Stimulated activated CD4-positive, alpha-beta T cell treated with anti-CD3 and anti-CD28 coated beads, Interleukin-2, amount 100 ng/mL, for 24 hours (primary cell): Measurements from ENCODE around the gene PHF10.

Experiments
- DNase-seq, 2 donors: peaks; one replicate each; pipeline ENCODE4 v3.0.0-alpha.2; 2020

Gene PHF10

DNA sequence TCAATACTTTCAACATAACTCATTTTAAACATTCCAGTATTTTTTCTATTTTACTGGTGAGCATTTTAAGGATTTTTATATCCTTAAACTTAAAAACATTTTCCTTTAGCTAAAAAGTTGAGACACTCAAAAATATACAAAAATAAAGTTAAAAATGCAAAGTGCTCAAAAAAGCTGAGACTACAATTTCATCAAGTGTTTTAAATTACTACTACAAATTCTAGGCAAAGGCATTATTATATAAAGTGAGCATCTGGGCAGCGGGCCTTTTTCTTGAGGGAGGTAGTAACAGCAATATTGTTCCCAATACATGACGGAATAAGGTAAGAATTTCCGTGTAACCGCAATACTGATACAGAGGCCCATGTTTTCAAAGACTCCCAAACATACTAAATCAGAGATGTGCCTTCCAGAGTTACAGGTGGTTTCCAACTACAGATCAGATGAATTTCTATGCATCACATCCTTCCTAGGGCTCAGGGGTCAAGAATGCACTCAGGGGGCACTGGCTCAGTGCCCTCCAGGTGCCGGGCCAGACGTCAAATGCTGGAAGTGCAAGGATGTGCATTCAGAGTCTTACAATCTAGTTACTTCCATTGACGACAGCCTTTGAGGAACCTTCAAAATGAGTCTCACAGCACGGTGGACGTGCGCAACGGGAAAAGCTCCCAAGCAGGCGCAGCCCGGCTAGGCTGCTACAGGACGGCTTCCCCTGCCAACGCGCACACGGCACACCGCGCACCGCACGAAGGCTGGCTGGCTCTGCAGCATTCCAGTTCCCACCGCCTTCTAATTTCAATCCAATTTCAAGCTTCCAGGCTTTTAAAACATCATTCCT is 1.7 kb downstream of the PHF10 start:
- peak; percentile 43 to 47 for DNase-seq

DNA sequence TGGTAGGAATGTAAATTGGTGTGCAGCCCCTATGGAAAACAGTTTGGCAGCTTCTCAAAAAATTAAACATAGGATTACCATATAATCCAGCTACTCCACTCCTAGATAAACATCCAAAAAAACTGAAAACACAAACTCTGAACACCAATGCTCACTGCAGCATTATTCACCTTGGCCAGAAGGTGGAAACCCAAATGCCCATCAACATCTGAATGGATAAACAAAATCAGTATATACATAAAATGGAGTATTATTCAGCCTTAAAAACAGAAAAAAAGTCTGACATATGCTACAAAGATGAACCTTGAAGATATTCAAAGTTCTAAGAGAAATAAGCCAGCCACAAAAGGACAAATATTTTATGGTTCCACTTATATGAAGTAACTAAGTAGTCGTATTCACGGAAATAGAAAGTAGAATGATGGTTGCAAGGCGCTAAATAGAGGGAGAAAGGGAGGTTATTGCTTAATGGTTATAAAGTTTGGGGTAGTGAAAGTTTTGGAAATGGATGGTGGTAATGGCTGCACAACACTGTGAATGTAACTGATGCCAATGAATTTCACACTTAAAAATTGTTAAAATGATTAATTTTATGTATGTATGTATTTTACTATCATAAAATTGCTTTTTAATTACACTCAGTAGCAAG is 4.0 kb downstream of the PHF10 start:
- DNase-seq = no peak

DNA sequence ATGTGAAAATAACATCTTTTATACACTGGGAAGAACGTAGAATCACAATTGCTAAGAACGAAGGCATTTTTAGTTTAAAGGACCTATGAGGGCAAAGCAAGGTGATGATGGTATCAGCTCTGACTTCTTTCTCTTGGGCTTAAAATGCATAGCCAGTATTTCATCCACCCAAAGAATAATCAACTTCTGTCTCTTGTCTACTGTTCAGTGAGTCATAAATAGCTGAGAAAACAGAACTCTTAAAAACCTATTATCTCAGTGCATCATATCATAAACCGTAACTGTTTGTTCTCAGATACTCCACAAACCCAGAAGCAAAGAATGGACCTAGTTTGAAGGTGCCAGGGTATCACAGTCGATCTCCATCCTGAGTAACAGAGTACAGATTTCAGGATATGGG is 5.2 kb downstream of the PHF10 start:
- DNase-seq = no peak

DNA sequence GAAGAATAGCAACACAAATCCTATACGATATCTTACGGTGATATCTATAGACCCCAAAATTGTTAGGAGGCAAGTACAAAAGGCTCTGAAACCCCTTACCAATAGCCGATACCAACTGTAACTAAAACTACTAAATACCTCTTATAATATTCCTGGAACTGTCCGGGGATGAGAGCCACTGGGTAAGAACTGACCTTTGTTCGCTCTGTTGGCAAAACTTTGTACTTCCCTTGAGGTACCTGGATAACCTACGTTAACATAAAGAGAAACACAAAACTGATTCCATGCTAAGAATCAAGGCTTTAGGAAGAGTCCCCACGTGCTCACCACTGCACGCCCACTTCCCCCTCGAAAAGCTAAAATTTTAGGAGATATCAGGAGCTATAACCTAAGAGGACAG is 9.7 kb downstream of the PHF10 start:
- no peak for DNase-seq

DNA sequence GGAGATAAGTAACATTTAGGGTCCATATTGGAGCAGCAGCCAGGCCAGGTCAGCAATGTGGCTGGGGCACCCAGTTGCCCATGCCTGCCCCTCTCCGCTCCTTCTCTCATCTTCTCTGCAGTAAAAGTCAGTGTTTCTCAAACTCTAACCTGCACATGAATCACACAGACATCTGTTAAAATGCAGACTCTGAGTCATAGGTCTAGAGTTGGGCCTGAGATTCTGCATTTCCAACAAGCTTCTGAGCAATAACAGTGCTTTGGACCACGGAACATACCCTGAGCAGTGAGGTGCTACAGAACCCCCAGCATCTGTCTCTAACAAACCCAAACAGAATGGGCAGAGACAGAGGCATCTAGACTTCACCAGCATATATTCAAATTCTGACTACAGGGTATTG is 10.1 kb downstream of the PHF10 start:
- DNase-seq = no peak

DNA sequence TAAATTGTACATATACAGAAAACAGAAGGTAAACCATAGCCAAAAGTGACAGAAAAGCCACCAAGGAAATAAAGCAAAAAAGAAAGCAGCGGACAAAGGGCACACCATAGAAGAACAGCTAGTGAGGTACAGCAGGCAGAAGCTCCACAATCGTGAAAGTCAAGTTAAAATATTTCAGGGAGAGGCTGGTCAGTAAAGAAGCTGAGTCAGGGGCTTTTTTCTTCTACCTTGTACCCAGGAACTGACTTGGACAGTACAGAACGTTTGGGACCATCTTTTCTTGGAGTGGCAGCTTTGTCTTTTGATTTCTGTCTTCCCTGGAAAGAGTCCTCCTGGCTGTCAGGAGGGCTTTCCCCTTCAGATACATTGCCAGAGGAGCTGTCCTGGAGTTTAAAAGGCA is 14.3 kb downstream of the PHF10 start:
- DNase-seq = no peak

DNA sequence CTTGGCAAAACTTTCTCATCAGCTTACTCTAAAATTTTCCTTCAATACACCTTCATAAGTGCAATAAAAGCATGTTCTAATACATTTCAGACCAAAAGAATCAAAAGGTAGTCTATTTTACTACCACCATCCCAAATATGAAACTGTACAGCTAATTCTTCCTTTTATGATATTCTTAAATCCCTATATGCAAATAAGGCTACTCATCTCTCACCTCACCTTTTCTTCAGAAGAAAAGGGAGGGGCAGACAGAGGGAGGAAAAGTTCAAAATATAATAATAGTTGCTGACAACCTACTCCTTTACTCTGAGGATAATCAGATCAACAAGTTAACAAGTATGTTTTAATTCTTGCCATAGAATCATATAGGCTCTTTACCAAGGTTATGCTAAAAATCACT is 15.0 kb downstream of the PHF10 start:
- DNase-seq = no peak

DNA sequence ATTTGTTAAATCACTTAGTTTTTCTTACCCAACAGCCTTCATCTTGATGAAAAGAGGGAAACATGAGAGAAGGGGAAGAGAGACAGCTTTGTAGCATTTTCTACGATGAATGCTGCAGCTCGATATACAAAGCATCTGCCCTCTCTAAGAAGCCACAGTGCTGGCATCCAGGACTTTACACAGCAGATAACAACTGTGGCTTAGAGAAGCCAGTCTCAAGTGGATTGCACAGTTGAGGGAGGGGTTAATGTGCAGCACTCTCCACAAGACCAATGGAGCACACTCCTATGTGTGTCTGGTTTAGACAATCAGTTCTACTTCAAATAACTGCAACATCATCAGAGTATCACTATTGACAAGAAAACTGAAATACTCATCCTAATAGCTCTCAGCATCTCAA is 16.5 kb downstream of the PHF10 start:
- no peak for DNase-seq

DNA sequence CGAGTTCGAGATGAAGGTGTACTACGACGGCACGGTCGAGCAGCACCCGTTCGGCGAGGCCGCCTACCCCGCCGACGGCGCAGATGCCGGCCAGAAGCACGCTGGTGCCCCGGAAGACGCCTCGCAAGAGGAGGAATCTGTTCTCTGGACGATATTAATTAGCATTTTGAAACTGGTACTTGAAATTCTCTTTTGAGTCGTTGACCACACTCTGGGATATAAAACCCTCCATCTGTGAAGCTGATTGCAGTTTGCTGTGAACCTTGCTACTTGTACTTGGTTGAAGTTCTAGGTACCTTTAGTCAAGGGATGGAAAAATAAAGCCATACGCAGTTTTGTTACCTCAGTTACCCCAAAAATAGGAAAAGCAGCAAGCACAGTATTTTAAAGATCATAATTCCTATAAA is 21.5 kb downstream of the PHF10 start:
- peak in 1 of 2 donors; percentile 46 for DNase-seq

DNA sequence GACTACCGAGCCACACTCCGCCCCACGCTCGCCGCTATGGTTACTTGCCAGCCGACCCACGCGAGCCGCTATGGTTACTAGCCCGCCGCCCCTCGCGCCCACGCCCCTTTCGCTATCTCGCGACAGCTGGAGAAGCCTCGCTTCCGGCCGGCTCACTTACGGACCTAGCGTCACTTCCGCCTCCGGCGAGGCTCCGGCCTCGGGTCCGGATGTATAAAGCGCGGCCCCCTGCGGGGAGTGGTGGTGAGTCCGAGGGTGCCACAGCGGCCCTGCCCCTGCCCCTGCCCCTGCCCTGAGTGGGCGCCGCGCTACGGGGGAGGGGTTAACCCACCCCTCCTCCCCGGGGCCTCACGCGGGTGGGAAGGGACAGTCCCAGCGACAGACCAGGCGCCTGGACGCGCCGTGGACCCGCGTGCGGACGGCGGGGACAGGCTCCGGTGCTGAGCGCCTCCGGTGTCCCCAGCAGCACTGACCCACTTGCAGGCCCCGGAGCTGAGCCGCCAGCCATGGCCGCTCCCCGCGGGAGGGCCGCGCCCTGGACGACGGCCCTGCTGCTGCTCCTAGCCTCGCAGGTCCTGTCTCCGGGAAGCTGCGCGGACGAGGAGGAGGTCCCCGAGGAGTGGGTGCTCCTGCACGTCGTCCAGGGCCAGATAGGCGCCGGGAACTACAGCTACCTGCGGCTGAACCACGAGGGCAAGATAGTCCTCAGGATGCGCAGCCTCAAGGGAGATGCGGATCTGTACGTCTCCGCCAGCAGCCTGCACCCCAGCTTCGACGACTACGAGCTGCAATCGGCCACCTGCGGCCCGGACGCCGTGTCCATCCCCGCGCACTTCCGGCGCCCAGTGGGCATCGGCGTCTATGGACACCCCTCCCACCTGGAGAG is 22.1 kb downstream of the PHF10 start, which contains the start of the genes C6orf120 and WDR27:
C6orf120 (plus strand) TSS at position 173 of the 886 bp plus-strand sequence; CDS start at position 507, 334 bp downstream.
WDR27 (minus strand) TSS at position 76 of the 886 bp plus-strand sequence. CDS start 13,024 bp downstream, outside the sequence.
- DNase-seq = peak; percentile 98 to 99

DNA sequence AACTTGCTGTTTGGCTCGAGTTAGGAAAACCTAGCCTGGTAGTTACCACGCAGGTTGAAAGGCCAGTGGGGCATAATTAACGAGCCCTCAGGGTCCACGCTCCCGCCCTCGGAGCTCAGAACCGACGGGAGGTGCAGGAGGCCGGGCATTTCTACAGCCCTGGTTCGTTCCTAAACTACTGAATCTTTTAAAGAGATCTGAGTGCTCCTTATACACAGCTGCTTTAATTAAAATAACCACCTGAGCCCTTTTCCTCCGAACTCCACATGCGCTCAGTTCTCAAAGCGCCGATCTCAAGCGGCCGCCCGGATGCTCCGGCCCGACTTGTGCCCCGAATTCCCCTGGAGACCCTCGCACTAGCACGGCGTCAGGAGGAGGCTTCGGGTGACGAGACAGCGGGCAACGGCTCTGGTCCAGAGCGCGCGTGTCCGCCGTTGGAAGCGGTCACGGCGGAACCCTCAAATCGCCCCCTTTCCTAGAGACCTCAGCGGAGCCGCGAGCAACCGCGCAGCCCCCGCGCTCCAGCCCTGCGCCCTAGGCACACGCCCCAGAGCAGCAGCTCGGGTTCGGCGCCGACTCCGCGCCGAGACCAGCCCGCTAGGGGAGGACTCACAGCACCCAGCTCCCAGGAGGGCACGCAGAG is 22.9 kb downstream of the PHF10 start:
- DNase-seq = no peak

DNA sequence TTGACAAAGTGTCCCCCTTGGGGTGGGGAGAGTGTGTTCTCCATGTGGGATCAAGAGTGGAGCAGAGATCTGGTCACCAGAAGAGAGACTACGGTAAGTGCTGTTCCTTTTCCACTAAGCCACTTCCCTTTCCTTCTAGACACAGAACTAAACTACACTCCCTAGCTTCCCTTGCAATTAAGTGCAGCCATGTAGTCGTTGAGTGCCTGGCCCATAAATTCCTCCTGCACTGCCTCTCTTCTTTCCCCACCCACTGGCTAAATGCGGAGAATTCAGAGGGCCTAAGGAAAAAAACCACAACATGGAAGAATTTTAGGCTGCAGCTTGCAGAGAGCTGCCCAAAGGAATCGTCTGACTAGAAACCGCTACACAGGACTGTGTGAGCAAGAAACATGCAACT is 24.0 kb downstream of the PHF10 start:
- no peak for DNase-seq

DNA sequence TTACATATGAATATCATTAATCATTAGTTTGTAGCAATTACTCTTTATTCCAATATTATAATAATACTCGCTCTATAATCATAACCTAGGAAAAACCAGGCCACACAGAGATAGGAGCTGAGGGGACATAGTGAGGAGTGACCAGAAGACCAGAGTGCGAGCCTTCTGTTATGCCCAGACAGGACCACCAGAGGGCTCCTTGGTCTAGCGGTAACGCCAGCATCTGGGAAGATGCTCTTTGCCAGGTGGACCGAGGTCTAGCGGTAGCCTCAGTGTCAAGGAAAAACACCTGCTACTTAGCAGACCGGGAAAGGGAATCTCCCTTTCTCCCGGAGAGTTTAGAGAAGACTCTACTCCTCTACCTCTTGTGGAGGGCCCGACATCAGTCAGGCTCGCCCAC is 27.2 kb downstream of the PHF10 start:
- DNase-seq = peak; percentile 30 to 34

DNA sequence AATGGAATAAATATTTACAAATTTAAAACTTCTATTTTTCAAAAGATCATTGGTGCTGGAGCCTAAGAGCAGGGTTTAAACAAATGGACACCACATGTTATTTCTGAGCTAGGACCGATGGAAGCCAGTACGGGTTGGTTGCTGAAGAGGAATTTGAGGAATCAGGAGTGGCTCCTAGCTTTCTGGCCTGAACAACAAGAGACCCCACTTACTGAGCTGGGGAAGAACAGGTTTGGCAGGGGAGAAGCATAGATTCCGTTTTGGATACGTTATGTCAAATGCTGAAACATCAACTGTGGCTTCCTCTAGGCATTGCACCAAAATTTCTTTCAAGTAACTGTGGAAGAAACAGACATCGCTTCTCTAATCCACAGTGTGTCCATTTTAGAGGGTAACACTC is 29.2 kb downstream of the PHF10 start:
- DNase-seq = no peak

DNA sequence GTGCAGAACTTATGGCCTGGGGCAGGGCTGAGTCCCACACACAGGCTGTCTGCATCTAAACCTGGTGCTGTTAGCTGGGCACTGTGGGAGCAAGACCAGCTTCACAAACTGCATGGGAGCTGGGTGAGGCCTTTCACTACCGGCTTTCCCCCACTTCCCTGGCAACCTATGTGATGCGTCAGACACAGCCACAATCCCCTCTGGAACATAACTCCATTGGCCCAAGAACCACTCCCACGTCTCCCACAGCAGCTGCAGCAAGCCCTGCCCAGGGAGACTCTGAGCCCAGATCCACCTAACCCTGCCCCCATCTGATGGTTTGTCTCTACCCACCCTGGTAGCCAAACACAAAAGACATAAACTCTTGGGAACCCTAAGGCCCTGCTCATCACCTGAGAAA is 31.8 kb downstream of the PHF10 start:
- DNase-seq = no peak

DNA sequence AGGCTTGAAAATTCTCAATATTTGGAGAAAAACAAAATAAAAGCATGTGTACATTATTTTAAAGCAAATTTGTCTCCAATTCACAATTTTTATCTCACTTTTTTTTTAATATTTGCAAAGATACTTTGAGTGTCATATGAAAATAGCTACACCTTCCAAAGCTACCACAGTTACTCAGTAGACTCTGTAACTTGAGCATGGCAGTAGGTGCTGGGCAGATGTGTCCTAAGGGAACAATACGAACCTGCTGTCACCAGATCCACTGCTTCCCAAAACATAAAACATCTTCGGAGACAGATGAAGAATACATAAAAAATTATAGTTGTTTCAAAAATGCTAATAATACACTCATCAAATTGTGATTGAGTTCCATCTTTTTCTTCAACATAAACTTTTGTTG is 33.0 kb downstream of the PHF10 start:
- DNase-seq = no peak

DNA sequence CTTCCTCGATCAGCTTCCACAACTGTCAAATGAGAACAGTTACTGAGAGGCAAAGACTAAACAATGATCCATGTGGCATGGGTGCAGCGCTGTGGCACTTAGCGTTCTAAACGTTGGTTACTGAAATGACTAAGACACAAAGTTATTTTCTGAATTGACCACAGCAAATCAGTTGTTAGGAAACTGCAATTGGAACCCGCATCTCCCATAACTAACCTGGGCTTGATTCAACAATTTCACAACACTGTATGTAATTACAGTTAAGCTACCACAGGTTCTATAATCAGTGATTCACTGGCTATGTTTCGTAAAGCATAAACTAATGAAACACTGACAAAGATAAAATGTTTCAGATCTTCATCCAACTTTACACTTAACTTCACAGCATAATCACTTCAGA is 35.0 kb downstream of the PHF10 start:
- DNase-seq = no peak

DNA sequence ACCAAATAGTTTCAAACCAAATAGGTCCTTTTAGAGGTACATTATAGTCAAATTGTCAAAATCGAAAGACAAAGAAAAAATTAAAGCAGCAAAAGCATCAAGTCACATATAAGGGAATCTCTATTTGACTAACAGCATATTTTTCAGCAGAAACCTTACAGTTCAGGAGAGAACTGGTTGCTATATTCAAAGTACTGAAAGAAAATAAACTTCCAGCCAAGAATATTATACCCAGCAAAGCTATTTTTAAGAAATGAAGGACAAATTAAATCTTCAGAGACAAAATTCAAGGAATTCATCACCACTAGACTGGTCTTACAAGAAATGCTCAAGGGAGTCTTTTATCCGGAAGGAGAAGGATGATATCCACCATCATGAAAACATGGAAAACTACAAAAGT is 38.4 kb downstream of the PHF10 start:
- no peak for DNase-seq

DNA sequence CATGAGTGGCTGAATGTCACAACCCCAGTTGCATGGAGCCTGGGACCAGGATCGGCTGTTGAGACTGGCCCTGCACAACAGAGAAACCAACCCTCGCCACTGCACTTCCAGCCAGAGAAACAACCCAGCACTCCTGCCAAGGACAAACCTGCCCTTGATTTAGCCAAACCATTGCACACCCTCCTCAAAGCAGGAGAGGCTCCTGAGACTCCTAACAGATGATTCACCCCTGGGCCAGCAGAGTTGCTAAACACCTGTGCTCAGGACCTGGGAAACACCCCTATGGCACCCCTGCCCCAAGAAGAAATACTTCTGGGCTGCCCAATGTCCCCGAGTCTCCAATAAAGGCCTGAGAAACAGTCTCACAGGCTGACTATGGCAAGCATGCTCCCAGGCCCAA is 40.2 kb downstream of the PHF10 start:
- no peak for DNase-seq

DNA sequence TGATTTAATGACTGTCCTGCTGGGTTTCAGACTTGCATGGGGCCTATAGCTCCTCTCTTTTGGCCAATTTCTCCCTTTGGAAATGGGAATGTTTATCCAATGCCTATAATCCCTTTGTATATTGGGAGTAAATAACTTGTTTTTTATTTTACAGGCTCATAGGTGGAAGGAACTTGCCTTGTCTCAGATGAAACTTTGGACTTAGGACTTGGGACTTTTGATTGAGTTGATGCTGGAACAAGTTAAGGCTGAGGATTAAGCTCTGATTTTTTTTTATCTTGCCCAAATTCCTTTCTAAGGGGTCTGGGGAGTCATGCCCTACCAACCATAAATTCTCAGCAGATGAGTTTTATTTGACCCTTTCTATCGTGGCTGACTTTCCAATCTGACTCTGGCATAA is 46.0 kb downstream of the PHF10 start:
- no peak for DNase-seq

DNA sequence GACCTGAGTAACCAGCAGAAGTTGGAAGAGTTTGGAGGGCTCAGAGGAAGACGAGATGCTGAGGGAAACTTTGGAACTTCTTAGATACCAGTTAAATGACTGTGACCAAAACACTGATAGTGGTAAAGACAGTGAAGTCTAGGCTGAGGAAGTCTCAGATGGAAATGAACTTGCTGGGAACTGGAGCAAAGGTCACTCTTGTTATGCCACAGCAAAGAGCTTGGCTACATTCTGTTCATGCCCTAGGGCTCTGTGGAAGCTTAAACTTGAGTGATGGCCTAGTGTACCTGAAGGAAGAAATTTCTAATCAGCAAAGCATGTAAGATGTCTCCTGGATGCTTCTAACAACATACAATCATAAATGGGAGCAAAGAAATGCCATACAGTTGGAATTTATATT is 47.2 kb downstream of the PHF10 start:
- no peak for DNase-seq

DNA sequence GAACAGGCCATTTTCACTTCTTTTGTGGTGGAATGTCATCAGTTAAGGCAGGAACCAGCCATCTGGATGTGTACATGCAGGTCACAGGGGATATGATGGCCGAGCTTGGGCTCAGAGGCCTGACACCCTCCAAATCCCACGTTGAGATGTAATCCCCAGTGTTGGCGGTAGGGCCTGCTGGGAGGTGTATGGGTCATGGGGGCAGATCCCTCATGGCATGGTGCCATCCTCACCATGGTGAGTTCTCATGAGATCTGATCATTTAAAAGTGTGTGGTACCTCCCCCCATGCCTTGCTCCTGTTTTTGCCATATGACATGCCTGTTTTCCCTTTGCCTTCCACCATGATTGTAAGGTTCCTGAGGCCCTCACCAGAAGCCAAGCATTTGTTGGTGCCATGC is 49.3 kb downstream of the PHF10 start:
- no peak for DNase-seq

DNA sequence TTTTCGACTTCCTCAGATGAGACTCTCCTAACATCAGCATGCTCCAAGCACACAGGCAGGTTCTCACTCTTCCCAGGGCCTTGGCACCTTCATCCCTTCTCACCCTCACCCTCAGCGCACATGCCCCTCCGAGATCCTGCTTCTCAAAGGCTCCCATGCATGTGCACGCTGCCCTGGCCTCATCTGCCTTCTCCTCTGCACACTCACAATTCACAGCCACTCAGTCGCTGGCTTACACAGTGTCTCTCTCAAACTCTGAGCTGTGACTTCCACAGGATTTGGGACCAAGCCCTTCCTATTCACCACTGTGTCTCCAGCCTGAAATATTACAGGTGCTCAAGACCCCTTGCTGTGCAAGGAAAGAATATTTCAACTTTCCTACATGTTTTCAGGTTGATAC is 52.7 kb downstream of the PHF10 start:
- DNase-seq = no peak
